Choroid plexus epithelial cell (primary cell): ENCODE data around the gene SLC34A2.

Experiments
- DNase-seq: peaks from one replicate; pipeline ENCODE4 v3.0.0-alpha.2; 2010; ENCODE audit warnings: low read depth
- H3K4me3 ChIP-seq: 2 replicates; pipeline ENCODE4 v1.5.1; 2011; ENCODE audit warnings: low read depth, mild to moderate bottlenecking, control low read depth, low read length, moderate library complexity
- CTCF ChIP-seq: conservative IDR thresholded peaks from 2 replicates; pipeline ENCODE4 v1.5.1; 2011; ENCODE audit warnings: low read depth, mild to moderate bottlenecking, control low read depth, inconsistent platforms, low read length, moderate library complexity

The SLC34A2 gene

GRCh38 chr4:25676221-25676620 is 20.6 kb downstream of the SLC34A2 start:
- no peak overlapping the region for H3K4me3 ChIP-seq
- no peak for TF ChIP-seq CTCF
- no peak for DNase-seq

- no peak for TF ChIP-seq CTCF
- H3K4me3 ChIP-seq = no peak overlapping the region
- no peak for DNase-seq
These were observed 21.5 kb downstream of the SLC34A2 start for GRCh38 chr4:25677157-25677556.

GRCh38 chr4:25677943-25678342 is 22.3 kb downstream of the SLC34A2 start:
- DNase-seq = no peak
- TF ChIP-seq CTCF = no peak
- H3K4me3 ChIP-seq = no peak overlapping the region

GRCh38 chr4:25687773-25688172 is 32.1 kb downstream of the SLC34A2 start:
- TF ChIP-seq CTCF = no peak
- no peak overlapping the region for H3K4me3 ChIP-seq

GRCh38 chr4:25694466-25694865 is 38.8 kb downstream of the SLC34A2 start:
- no peak overlapping the region for H3K4me3 ChIP-seq
- TF ChIP-seq CTCF = no peak
- DNase-seq = peak; percentile 41

More at GRCh38 chr4:25687773-25688172, 32.1 kb downstream of the SLC34A2 start:
- no peak for DNase-seq

GRCh38 chr4:25696409-25696808 is 40.8 kb downstream of the SLC34A2 start:
- TF ChIP-seq CTCF = no peak
- DNase-seq = no peak
- H3K4me3 ChIP-seq = no peak overlapping the region

- TF ChIP-seq CTCF = no peak
- no peak for DNase-seq
- no peak overlapping the region for H3K4me3 ChIP-seq
These were observed 41.9 kb downstream of the SLC34A2 start for GRCh38 chr4:25697516-25697915.
